PC-3 (cell line): ENCODE results near the gene OSTC. TPM values are rescaled to one million over a fixed set of nuclear protein-coding genes. Genes with fewer than 3 reads are reported as not detected.
A peak's percentile ranks its signal among the peaks of the same experiment; 100 is the strongest.

ENCODE experiments used
- ATAC-seq: fragments of 200-7000 bp; cut with Tn5 transposase; 2 replicates; pipeline ENCODE4 v1.9.1; 2020; ENCODE audit warnings: mild to moderate bottlenecking, moderate library complexity
- BruUV-seq: library from RNA; stranded (reverse); fragments of 400-500 nt; replicated peaks from 2 replicates; lab custom pipeline; 2021; lab: Mats Ljungman, UMichigan
- CTCF ChIA-PET: fragments of 300-600 bp; sonication (Branson Sonifier 250); formaldehyde crosslinking; loops from one replicate; lab custom pipeline; 2022; ENCODE audit warnings: antibody characterized with exemption; lab: Charles Lee
- POLR2A ChIA-PET: fragments of 300-600 bp; sonication (Branson Sonifier 250); formaldehyde crosslinking; loops from one replicate; lab custom pipeline; 2022; ENCODE audit warnings: antibody characterized with exemption; ENCODE audit not compliant: unreplicated experiment; lab: Charles Lee
- DNase-seq: peaks from one replicate; pipeline ENCODE4 v3.0.0-alpha.2; 2015
- H2AFZ ChIP-seq: fragments of 300-600 bp; sonication (generic); 2 replicates; pipeline ENCODE4 v1.6.0; 2016; ENCODE audit warnings: antibody characterized with exemption, low read length
- H3F3A ChIP-seq: fragments of 300-600 bp; sonication (generic); one replicate; pipeline ENCODE4 v1.6.0; 2017; ENCODE audit warnings: antibody characterized with exemption, low read length, control low read depth, mild to moderate bottlenecking; ENCODE audit not compliant: unreplicated experiment
- H3K27ac ChIP-seq: fragments of 300-600 bp; sonication (generic); 2 replicates; pipeline ENCODE4 v1.5.1; 2016; ENCODE audit warnings: mild to moderate bottlenecking, low read length
- H3K27me3 ChIP-seq: fragments of 300-600 bp; sonication (generic); 2 replicates; pipeline ENCODE4 v1.6.1; 2016; ENCODE audit warnings: low read length, mixed read lengths
- H3K36me3 ChIP-seq: fragments of 300-600 bp; sonication (generic); 2 replicates; pipeline ENCODE4 v1.6.1; 2016; ENCODE audit warnings: low read depth, mixed run types, low read length, mixed read lengths
- H3K4me1 ChIP-seq: fragments of 300-600 bp; sonication (generic); 2 replicates; pipeline ENCODE4 v1.5.1; 2016; ENCODE audit warnings: low read length; ENCODE audit not compliant: insufficient read depth
- H3K4me2 ChIP-seq: fragments of 300-600 bp; sonication (generic); 2 replicates; pipeline ENCODE4 v1.6.0; 2016; ENCODE audit warnings: low read length
- H3K4me3 ChIP-seq: fragments of 300-600 bp; sonication (generic); 2 replicates; pipeline ENCODE4 v1.5.1; 2016; ENCODE audit warnings: mild to moderate bottlenecking, low read length, mixed read lengths
- H3K79me2 ChIP-seq: fragments of 300-600 bp; sonication (generic); 2 replicates; pipeline ENCODE4 v1.6.1; 2017; ENCODE audit warnings: low read length, mixed read lengths
- H3K9ac ChIP-seq: fragments of 300-600 bp; sonication (generic); 2 replicates; pipeline ENCODE4 v1.6.0; 2016; ENCODE audit warnings: mild to moderate bottlenecking, low read length
- H3K9me2 ChIP-seq: fragments of 300-600 bp; sonication (generic); replicated peaks from 2 replicates; pipeline ENCODE4 v1.6.1; 2016; ENCODE audit warnings: mixed run types, low read length, mixed read lengths
- H3K9me3 ChIP-seq: fragments of 300-600 bp; sonication (generic); 2 replicates; pipeline ENCODE4 v1.6.1; 2016; ENCODE audit warnings: low read length, mixed read lengths
- H4K20me1 ChIP-seq: fragments of 300-600 bp; sonication (generic); 2 replicates; pipeline ENCODE4 v1.6.1; 2016; ENCODE audit warnings: low read length, mixed read lengths
- EZH2 ChIP-seq: fragments of 300-600 bp; sonication (generic); IDR thresholded peaks from one replicate; pipeline ENCODE4 v1.6.1; 2017; ENCODE audit warnings: antibody characterized with exemption, mild to moderate bottlenecking, low read length; ENCODE audit not compliant: unreplicated experiment
- EZH2phosphoT487 ChIP-seq: fragments of 300-600 bp; sonication (generic); IDR thresholded peaks from 2 replicates; pipeline ENCODE4 v1.6.1; 2018; ENCODE audit warnings: mild to moderate bottlenecking, antibody characterized with exemption, low read length, borderline replicate concordance
- intact Hi-C: fragments of 100-400 bp; cut with micrococcal nuclease; formaldehyde crosslinking; loops from 2 replicates; pipeline ENCODE4 v1.9.0; 2023
- total RNA-seq: library from RNA; depleted of rRNA; stranded (reverse); fragments of >200 nt; gene quantifications from 2 replicates; pipeline ENCODE4 v1.2.3, GENCODE V29; 2014
- TF ChIP-seq, protein P1 (sequence below): fragments of 300-600 bp; sonication (generic); conservative IDR thresholded peaks from 2 replicates; pipeline ENCODE4 v1.5.1; 2017; ENCODE audit warnings: antibody characterized with exemption, low read depth, mild to moderate bottlenecking, low read length

Gene OSTC
- total RNA-seq, 1 experiment from 2014 or later = 49.1 TPM

DNA sequence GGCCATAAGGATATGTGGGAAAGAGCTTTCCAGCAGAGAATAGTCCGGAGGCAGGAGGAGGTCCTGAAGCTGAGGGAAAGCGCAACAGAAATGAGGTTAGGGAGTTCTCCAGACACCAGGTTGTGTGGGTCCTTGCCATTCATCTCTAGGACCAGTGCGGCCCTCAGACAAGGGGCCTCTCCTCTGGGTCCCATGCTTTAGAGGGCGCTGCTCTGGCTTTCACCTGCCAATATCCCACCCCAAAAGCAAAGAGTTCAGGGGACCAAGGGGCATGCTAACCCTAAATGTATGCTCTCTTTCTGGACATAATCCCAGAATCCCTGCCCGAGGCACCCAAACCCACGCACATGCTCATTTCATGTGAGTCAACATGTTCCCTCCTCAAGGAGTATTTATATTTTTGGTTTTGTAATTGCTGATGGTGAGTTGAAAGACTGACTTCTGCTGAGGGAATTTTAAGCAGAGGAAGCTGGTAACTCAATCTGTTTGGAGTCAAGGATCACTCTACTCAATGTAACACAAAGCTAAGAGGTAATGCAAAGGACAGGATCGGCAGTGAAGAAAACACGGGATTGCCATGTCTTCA lies 15.2 kb upstream of the OSTC start:
- no peak overlapping the region for H3K4me2 ChIP-seq
- no peaks in the 10 kb centered on the region for H3K4me1 ChIP-seq
- ChIA-PET CTCF (no interaction called here), POLR2A (no interaction called here)
- no peaks in the 10 kb centered on the region for H4K20me1 ChIP-seq
- H3K27me3 ChIP-seq = no peaks in the 10 kb centered on the region
- intact Hi-C loops = no loop called here
- ATAC-seq (no peak), DNase-seq (no peak)
- no peaks in the 10 kb centered on the region for H3K9me2 ChIP-seq
- no peaks in the 10 kb centered on the region for H3K79me2 ChIP-seq
- no peaks in the 10 kb centered on the region for H3F3A ChIP-seq
- H3K27ac ChIP-seq = no peak overlapping the region
- TF ChIP-seq EZH2phosphoT487 (no peak), EZH2 (no peak)
- TF ChIP-seq, protein P1, sequence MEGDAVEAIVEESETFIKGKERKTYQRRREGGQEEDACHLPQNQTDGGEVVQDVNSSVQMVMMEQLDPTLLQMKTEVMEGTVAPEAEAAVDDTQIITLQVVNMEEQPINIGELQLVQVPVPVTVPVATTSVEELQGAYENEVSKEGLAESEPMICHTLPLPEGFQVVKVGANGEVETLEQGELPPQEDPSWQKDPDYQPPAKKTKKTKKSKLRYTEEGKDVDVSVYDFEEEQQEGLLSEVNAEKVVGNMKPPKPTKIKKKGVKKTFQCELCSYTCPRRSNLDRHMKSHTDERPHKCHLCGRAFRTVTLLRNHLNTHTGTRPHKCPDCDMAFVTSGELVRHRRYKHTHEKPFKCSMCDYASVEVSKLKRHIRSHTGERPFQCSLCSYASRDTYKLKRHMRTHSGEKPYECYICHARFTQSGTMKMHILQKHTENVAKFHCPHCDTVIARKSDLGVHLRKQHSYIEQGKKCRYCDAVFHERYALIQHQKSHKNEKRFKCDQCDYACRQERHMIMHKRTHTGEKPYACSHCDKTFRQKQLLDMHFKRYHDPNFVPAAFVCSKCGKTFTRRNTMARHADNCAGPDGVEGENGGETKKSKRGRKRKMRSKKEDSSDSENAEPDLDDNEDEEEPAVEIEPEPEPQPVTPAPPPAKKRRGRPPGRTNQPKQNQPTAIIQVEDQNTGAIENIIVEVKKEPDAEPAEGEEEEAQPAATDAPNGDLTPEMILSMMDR = no peak
- no peaks in the 10 kb centered on the region for H3K9me3 ChIP-seq
- BruUV-seq = no TSS peak
- no peak overlapping the region for H3K4me3 ChIP-seq
- no peak overlapping the region for H2AFZ ChIP-seq
- H3K36me3 ChIP-seq = peaks cover 9% of the 10 kb centered on the region
- H3K9ac ChIP-seq = no peak overlapping the region

DNA sequence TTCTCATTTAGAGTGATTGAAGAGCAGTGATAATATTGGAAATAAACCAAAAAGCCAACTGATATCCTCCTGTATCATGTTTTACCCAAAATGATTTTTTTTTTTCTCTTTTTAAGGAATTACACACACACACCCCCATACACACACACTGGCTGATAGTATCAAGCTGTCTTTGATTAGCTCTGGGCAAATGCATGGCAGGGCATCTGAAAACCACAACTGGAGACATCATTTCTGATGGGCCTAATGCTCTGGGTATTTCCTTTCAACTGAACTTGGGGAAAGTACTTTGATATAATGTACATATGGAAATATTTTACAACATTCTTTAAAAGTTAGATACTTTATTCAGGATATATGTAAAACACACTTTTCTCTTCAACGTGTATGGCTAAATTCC lies 14.2 kb upstream of the OSTC start:
- peaks cover 7% of the 10 kb centered on the region for H3K36me3 ChIP-seq
- no TSS peak for BruUV-seq
- no peak overlapping the region for H3K4me3 ChIP-seq
- intact Hi-C loops = no loop called here
- H2AFZ ChIP-seq = no peak overlapping the region
- POLR2A ChIA-PET = no interaction called here
- H3K79me2 ChIP-seq = no peaks in the 10 kb centered on the region
- no peak overlapping the region for H3K27ac ChIP-seq
- DNase-seq (no peak), ATAC-seq (no peak)
- H3F3A ChIP-seq = no peaks in the 10 kb centered on the region
- H3K4me2 ChIP-seq = no peak overlapping the region
- no peaks in the 10 kb centered on the region for H3K4me1 ChIP-seq
- H3K9me3 ChIP-seq = no peaks in the 10 kb centered on the region
- no peaks in the 10 kb centered on the region for H3K9me2 ChIP-seq
- CTCF ChIA-PET = no interaction called here
- H4K20me1 ChIP-seq = no peaks in the 10 kb centered on the region
- no peak overlapping the region for H3K9ac ChIP-seq
- no peaks in the 10 kb centered on the region for H3K27me3 ChIP-seq
- TF ChIP-seq EZH2 (no peak), EZH2phosphoT487 (no peak)
- TF ChIP-seq, protein P1 = no peak

- no peak for DNase-seq
- CTCF ChIA-PET = no interaction called here
Measured at GRCh38 chr4:108637856-108638255, 12.5 kb upstream of the OSTC start.

More at GRCh38 chr4:108637856-108638255, 12.5 kb upstream of the OSTC start:
- Histone ChIP-seq H2AFZ (no peak overlapping the region), H3K27me3 (no peaks in the 10 kb centered on the region), H3K9ac (no peak overlapping the region), H3K27ac (no peak overlapping the region), H3K79me2 (no peaks in the 10 kb centered on the region), H3F3A (no peaks in the 10 kb centered on the region), H3K4me2 (no peak overlapping the region), H4K20me1 (no peaks in the 10 kb centered on the region), H3K9me2 (no peaks in the 10 kb centered on the region), H3K36me3 (no peaks in the 10 kb centered on the region; the same call in none of the 2 replicates), H3K4me1 (no peaks in the 10 kb centered on the region), H3K4me3 (no peak overlapping the region), H3K9me3 (no peaks in the 10 kb centered on the region)
- BruUV-seq = no TSS peak
- intact Hi-C loops = no loop called here
- TF ChIP-seq, protein P1 = peak; percentile 17; the same call in 1 of the 2 replicates
- TF ChIP-seq EZH2 = no peak
- ATAC-seq = no peak
- POLR2A ChIA-PET = no interaction called here
